GM18870 (cell line): Measurements from ENCODE around the gene NR2F1-AS1.

ENCODE experiments used
- ATAC-seq: cut with Tn5 transposase; IDR thresholded peaks from one replicate; pipeline ENCODE4 v1.9.1; 2021; ENCODE audit warnings: moderate library complexity; ENCODE audit not compliant: unreplicated experiment

The NR2F1-AS1 gene

GRCh38 chr5:93589829-93590215 is 8.8 kb upstream of the NR2F1-AS1 start:
- no peak for ATAC-seq

GRCh38 chr5:93589152-93589828 is 8.3 kb upstream of the NR2F1-AS1 start:
- no peak for ATAC-seq

DNA sequence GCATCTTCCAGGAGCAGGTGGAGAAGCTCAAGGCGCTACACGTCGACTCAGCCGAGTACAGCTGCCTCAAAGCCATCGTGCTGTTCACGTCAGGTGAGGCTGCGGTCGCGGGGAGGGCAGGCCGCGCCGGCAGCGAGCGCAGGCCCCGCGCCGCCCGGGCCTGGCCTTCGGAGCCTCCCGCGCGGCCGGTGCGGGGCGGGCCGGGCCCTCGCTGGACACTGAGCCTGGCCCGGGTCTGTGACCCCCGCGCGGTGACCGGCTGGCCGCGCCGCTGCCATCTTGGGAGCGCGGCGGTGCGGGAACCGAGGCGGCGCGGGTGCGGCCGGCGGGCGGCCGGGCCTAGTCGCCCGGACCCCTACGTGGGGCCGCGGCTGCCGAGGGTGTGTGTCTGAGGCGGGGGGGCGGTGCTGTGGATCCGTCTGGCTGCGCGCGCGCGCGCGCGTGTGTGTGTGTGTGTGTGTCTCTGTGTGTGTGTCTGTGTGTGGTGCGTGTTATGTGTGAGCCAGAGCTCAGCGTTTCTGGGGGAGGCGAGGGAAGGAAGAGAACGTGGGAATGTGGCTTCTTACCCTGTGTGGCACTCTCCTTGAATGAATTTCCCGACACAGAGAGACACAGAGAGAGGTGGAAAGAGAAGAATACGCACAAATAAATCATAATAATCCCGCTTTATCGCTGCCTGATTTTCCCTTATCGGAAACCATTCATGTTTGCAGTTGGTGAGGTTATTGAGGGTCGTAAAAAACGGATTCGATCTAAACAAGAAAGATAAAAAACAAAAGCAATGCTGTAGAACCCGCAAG is 7.5 kb upstream of the NR2F1-AS1 start:
- no peak for ATAC-seq

GRCh38 chr5:93587597-93588351 is 6.8 kb upstream of the NR2F1-AS1 start:
- ATAC-seq: no peak

DNA sequence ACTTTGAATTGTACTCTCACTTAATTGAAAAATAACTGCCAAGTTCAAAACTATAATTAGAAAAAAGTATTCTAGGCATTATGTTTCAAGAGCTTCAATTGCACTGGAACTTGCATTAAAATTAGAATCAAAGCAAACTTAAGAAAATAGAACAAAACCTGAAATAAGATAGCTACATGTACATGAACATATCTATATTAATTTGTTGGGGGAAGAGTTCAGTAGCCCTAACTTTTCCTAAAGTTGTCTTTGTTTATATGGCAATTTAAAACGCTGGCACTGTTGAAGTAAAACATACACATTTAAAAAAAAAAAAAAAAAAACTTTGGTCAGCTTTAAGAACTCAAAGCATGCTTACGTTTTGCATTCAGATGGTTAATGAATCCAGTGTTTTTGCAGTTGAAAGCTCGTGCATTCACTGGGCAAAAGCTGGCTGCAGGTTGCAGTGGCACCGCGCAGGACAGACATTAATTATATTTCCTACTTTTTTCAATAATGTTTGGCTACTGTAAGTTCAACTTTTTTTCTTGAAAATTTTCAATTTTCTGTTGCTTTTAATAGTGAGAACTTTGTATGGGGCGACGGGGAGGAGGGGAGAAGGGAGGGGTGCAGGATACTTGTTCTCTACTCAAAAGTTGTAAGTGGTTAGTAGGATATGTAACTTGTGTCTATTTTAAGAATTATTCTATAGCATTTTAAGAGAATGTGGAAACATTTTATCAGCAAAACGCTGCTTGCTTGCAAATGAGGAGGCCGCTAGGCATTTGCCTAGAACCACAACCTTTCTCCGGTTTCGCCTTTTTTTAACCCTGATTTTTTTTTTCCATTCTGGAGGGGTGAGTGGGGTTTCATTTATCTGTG is 5.9 kb upstream of the NR2F1-AS1 start:
- ATAC-seq: no peak

- ATAC-seq: no peak
Measured at GRCh38 chr5:93585767-93586385, 4.9 kb upstream of the NR2F1-AS1 start.

DNA sequence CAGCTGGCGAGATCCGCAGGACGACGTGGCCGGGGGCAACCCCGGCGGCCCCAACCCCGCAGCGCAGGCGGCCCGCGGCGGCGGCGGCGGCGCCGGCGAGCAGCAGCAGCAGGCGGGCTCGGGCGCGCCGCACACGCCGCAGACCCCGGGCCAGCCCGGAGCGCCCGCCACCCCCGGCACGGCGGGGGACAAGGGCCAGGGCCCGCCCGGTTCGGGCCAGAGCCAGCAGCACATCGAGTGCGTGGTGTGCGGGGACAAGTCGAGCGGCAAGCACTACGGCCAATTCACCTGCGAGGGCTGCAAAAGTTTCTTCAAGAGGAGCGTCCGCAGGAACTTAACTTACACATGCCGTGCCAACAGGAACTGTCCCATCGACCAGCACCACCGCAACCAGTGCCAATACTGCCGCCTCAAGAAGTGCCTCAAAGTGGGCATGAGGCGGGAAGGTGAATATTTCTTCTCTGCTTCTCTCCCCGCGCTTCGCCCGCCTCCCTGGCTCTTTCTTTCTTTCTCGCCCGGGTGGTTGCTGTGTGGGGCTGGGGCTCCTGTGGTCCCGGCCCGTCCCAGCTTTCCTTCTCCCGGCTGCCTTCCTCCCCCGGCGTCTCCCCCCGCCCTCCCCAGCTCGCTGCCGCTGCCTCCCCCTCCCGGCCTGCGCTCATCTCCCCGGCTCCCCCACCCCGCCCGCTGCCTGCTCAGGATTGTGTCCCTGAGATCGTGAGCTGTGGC is 4.2 kb upstream of the NR2F1-AS1 start:
- no peak for ATAC-seq

GRCh38 chr5:93584596-93585040 is 3.6 kb upstream of the NR2F1-AS1 start:
- no peak for ATAC-seq

- no peak for ATAC-seq
Measured at GRCh38 chr5:93583768-93584595, 3.0 kb upstream of the NR2F1-AS1 start.

DNA sequence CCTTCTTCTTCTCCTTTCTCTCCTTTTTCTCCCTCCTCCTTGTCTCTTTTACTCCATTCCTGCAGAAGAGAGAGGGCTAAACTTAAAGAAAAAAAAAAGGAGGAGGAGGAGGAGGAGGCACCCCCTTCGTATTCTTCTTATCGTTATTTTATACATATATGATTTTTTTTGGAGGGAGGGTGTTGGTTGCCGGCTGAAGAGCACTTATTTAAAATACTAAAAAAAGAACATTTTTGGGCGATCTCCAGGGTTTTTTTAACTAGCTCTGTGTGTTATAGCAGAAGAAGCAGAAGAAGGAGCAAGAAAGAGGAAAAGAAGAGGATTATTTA is 2.4 kb upstream of the NR2F1-AS1 start:
- no peak for ATAC-seq

GRCh38 chr5:93582677-93583438 is 1.8 kb upstream of the NR2F1-AS1 start, which contains the start of gene NR2F1:
NR2F1 (plus strand) TSS chr5:93583222; CDS start chr5:93585024, 1,802 bp downstream.
- no peak for ATAC-seq

- no peak for ATAC-seq
Measured at GRCh38 chr5:93582167-93582462, 1.1 kb upstream of the NR2F1-AS1 start.

- no peak for ATAC-seq
Measured at GRCh38 chr5:93580063-93580926, 724 bp downstream of the NR2F1-AS1 start.

DNA sequence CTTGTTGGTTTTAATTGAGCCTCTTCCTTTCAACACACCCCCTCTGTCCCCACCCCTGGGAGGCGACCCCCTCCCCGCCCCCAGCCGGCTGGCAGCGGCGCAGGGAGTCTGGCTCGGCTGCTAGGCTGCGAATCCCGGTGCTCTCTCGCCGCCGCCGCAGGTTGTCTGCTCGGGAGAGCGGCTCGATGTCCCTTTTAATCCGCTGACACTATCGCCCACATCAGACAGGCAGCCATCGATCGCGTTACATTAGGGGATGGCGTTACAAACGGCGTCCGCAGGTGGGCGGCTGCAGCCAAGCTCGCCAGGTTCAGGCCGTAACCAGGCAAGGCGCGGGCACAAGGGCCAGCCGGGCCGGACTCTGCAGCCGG is 1.3 kb downstream of the NR2F1-AS1 start:
- no peak for ATAC-seq

DNA sequence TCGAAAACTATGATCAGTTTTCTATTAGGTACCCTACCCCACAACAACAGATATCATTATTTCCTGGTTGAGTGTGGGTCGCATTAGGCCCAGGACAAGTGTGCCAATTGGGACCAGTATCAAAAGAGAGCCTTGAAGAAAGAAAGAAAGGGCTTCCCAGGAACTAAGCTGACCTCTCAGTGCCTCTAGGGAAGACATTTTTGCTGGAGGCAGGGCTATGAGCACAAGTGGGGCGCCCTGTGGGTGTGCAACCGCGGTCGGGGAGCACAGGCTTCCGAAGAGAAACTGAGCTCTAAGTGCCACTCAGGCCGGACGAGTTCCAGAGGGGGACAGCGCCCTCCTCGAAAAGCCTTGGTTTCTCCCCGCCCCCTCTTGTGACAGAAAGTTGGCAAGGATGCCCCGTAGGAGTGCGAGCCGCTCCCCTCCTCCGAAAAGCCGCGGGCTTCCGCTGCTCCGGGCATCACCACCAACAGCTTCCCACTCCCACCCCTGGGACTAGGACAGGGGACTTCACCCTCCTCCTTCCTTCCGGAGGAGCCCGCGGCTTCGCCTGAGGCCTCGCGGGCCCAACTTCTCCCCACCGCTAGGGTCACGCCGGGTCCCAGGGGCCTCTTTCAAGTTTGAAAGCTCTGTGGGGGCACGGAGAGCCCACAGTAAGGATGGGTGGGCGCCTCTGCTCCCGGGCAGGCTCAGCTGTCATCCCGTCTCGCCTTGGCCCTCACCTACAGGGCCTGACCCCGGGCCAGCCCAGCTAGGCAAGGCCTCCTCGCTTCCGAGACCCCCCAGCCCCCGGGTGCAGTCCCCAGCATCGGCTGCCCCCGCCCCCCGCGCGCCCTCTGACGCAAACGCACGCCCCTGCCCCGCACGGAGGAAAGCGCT is 2.0 kb downstream of the NR2F1-AS1 start:
- ATAC-seq: no peak
